ENCODE measurements around the gene CEBPA.

Gene CEBPA

DNA sequence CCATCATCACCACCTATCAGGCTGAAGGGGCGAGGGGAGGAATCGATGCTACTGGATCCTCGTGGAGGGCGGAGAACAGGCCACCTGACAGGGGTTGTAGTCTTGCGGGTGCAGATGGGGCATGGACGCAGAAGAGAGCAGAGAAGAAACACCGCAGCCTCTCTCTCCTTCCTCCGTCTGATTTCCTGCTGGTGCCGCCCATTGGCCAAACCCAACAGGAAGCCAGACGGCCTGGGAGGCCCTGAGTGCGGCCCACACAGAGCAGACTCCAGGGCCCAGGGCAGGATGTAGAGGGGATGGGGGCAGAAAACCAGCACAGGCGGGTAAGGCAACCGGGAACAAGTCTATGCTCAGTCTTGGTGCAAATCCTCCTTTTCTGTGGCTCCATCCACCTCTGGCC is 15.4 kb downstream of the CEBPA start:
- peak in 2 of 3 donors; percentile 48 to 66 for DNase-seq

DNA sequence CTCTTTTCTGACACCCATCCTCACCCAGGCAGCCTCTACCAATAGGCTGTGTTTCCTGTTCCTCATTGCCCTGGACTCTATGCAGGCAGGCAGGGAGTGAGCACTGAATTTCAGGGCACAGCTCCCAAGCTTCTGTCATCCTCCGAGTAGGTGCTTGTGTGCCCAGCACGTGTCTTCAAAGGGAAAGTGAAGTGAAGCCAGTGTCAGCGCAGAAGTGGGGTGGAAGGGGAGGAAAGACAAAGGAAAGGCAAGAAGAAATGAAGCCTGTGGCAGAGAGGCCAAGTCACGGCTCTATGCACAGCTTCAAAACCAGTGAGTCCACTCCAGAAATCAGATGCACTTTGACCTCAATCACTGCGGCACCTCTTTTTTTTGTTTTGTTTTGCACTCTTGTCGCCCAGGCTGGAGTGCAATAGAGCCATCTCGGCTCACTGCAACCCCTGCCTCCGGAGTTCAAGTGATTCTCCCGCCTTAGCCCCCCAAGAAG is 16.9 kb downstream of the CEBPA start:
- peak in 2 of 3 donors; percentile 47 to 56 for DNase-seq

DNA sequence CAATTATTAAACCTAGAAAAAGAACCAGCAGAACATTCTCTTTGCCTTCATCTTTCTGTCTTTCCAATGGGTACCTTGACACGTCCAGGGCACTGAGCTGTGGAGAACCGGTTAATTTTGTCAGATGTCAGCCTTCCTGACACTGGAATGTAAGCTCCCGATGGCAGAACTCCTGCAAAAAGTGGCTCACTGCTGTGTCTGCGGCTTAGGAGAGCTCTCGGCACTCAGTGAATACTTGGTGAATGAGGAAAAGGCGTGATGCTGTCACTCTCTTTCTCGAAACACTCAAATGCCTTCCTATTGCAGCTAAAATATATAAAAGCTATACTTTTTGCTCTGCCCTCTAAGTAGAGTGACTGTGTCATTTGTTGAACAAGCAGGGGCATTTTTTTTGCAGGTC is 17.6 kb downstream of the CEBPA start:
- no peak for DNase-seq

DNA sequence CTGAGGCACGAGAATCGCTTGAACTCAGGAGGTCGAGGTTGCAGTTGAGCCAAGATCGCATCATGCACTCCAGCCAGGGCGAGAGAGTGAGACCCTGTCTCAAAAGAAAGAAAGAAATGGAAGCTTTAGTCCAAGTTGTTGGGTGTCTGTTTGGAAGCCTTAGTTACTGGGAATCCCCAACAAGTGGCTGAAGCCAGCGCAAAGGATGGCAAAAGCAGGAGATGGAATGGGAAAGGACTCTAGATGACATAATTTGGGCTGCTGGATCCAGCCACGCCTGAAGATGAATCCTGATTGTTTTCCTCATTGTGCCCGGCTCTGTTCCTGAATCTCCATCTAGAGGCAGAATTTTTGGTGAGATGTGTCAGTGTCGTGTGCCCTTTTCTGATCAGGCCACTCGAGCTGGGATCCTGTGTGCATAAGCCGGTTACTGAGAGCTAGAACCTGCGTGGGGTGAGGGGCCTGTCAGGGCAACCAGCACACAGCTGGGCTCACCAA is 18.1 kb downstream of the CEBPA start:
- DNase-seq: no peak

DNA sequence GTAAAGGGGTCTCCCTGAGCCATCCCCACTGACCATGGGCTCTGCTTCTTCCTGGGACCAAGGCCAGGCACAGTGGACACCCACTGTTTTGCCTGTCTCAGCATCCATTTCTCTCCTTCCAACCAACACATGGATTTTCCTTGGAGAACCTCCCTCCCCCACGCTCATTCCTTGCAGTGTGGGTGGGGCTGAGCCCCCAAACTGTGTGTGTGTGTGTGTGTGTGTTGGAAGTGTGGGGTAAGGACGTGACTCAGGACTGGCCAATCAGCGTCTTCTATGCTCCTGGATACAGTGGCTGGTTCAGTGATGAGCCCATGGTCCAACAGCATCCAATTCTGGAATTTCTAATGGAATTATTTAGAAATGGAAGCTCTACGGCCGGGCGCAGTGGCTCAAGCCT is 18.7 kb downstream of the CEBPA start:
- DNase-seq: no peak

DNA sequence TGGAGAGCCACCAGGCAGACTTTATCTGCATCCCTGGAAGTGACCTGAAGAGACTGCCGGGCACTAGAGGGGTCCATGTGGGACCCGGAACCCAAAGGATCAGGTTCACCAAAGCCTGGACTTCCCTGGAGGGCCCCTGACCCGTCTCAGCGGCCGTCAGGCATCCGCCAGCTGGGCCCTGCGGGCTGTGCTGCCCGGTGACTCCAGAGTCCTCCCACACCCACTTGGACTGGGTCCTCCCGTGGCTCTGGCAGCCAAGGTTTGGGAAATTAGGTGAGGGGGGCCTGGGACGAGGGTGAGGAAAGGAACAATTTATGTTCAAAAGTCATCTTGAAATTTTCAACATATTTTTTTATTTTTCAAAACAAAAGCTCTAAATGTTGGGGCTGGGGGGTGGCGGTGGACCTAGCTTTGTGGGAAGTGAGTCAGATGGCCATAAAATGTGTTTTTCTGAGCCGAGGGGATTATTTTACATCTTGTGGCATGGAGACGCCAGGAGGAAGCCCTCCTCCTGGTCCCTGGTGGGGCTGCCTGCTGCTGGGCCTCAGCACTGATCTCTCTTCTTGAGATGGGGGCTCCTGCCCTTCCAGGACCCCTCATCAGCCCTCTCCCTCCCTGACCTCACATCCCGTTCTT is 20.2 kb downstream of the CEBPA start:
- no peak for DNase-seq

DNA sequence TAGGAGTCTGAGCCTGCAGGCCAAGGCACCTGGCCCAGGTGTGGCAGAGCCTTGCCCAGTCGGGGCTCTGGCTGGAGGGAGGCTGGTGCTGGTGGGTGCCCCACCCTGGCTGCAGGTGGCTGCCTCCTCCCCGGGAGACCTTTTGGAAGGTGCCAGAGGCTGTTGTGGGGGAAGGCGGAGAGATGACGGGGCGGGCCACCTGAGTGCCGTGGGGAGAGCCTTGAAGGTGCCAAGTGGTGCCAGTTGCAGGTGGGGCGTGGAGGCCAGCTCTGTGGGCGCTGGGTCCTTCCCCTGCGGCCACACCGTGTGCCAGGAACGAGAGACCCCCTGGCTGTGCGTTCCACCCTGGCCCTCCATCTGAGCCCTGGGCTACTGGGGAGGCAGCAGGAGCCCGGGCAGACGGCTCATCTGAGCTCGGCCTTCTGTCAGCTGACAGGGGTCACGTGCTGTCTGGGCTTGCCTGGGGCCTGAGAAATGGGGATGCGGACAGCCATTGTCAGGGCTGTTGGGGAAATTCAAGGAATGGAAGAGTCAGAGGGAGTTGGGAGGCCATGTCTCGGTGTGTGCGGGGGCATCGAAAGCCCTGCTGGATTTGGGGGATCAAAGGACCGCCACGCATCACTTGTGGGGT is 20.9 kb downstream of the CEBPA start:
- DNase-seq: no peak

DNA sequence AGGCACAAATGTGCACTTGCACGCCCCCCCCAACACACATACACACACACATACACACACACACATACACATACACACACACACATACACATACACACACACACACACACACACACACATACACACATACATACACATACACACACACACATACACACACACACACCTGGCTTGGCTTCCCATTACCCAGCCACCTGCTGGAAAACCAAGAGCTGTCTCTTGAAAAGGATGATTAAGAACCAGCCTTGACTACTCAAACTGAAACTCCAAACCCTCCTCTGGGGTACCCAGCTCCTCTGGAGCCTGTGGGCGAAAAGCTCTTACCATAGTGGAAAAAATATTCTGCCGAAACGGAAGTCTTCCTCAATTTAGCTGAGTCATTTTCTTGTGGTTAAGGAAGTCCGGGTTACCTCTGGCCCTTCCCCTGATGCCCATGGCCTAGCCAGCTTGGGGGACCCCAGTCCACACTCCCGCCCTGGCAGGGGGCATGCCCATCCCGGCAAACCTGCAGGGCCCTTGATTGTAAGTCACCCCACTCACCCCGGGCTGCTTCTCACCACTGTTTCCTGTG is 21.9 kb downstream of the CEBPA start:
- DNase-seq: peak; percentile 75 to 87 (median 78)

DNA sequence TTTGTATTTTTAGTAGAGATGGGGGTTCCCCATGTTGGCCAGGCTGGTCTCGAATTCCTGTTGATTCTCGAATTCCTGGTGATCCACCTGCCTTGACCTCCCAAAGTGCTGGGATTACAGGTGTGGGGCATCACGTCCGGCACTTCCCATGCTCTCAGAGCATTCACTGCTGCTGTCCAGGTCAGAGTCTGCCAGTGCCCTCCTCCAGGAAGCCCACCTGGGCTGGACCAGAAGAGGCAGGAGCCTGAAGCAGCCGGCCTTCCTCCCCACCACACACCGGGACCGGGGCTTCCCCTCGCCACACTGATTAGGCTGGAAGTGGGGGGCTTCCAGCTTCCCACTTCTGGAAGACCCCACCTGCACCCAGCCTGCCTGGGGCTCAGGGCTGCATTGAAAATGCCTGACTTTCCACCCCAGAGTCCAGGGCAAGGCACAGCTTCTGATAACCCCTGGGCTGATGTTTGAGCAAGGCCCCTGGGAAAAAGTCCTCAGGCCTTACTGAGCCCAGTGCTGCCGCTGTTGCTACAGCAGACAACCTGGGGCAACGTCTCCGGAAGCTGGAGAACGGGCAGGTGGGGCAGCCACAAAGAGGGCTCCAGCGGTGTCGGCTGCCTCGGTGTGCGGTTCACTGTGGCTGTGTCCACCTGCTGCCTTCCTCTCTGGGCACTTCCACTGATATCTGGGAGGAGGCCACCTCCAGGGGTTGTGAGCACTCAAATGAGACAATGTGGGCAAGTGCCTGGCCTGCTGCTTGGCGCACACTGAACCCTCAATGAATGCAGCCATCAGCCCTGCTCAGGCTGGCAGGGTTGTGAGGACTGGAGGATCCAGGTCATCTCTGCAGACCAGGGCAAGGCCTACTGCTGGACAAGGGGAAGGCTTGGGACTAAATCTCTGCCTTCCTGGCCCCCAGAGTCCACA is 22.6 kb downstream of the CEBPA start:
- no peak for DNase-seq

DNA sequence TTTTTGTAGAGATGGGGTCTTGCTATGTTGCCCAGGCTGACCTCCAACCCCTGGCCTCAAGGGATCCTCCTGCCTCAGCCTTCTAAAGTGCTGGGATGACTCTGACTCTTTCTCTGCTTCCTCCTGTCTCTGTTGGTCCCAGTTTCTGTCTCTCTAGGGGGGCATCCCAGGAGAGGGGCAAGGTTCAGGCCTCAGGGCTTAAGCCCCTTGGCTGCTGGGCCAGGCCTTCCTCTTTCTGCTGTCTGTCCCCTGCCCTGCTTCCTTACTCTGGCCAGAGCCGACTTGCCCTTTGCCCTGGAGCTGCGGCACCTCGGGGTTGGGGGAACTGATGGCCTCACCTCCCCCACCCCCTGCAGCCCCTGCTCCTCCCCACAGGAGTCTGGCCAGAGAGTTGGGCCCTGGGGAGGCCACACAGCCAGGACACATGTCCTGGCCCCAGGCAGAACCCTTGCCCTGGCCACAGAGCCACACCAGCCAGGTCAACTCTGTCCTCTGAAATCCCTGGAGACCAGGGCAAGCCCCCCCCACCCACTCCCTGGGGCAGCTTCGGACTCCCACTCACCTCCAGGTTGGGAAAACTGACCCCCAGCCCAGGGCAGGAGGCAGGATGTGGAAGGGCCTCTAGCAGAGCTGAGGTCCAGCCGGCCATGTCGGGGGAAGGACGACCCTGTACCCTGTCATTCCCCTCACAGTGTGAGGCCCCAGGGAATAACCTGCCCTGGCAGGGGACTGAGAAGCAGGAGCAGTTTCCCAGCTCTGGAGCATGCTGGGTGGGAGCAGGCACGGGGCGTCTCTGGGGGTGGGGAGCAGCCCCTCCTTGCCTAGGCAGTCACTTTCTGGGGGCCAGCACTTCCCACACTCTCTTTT is 23.7 kb downstream of the CEBPA start:
- no peak for DNase-seq

DNA sequence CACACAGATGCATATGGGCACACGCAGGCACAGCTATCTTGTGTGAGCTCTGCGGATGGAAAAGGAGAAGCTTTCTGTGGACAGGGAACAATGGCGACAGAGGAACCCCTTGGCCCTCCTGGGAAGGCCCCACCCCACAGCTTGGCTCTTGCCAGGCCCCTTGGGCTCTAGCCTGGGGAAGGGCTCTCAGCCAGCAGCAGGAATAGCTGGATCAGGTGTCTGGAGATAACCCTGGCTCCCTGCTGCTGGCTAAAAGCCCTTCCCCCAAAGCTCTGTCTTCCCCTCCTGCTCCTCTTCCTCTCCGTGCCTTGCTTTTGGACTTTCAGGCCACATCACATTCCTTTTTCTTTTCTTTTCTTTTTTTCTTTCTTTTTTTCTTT is 24.3 kb downstream of the CEBPA start:
- no peak for DNase-seq

DNA sequence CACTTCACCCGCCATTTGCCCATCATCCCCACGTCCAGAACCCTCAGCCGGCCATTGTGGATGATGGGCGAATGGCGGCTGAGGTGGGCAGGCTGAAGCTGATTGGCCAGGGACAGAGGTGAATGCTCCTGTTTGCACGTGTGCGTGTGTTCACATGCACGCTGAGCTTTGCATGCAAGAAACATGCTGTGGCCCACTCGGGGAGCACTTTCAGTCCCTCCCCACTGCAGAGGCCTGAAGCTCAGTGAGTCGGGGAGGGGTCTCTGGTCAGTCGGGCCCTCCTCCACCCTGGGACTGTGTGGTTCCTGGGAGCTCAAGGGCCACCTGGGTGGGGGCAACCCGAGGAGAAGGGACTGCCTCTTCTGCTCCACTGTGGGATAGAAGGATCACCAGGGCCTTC is 24.9 kb downstream of the CEBPA start:
- no peak for DNase-seq

DNA sequence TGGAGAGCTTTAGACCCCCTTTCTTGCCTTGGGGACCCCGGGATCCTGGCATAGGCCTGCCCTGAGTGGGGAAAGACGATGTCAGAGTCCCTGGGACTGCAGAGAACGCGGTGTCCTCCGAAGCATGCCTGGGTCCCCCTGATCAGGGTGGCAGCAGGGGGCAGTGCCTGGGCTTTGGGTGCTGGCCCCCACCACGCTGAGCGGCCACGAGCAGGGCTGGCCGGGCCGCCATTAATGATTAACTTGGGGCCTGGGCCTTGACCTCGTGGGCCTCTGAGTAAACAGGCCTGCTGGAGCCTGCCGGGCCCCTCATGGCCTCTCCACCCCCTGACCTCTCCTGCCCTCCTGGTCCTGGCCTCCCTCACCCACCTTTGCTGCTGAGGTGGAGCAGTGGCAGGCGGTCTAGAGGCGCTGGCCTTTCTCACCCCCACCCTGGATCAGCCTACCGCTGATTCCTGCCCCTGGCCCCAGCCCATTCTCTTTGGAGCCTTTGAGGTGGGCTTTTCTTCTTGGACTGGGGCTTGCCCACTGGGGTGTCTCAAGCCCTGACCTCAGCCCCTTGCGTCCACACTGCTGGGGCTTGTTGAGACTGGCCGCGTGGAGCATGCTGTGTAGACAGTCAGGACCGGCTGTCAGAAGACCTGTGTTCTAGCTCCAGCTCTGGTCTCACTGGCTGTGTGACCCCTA is 26.3 kb downstream of the CEBPA start:
- DNase-seq: no peak

DNA sequence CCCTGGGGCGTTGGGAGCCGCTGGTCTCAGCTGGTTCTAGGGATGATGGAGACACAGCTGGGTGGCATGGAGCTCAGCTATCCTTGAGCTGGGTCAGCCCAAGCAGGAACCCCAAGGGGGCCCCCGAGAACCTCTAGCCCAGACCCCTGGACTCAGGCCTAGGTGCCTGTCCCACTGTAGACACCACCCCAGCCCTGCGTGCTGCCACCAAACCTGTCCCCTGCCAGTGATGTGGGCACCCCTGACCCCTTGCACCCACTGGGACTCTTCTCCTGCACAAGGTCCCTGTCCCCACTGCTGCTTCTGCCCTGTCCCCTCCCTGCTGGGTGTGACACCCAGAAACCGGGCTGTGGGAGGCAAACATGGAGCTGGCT is 26.8 kb downstream of the CEBPA start:
- no peak for DNase-seq

DNA sequence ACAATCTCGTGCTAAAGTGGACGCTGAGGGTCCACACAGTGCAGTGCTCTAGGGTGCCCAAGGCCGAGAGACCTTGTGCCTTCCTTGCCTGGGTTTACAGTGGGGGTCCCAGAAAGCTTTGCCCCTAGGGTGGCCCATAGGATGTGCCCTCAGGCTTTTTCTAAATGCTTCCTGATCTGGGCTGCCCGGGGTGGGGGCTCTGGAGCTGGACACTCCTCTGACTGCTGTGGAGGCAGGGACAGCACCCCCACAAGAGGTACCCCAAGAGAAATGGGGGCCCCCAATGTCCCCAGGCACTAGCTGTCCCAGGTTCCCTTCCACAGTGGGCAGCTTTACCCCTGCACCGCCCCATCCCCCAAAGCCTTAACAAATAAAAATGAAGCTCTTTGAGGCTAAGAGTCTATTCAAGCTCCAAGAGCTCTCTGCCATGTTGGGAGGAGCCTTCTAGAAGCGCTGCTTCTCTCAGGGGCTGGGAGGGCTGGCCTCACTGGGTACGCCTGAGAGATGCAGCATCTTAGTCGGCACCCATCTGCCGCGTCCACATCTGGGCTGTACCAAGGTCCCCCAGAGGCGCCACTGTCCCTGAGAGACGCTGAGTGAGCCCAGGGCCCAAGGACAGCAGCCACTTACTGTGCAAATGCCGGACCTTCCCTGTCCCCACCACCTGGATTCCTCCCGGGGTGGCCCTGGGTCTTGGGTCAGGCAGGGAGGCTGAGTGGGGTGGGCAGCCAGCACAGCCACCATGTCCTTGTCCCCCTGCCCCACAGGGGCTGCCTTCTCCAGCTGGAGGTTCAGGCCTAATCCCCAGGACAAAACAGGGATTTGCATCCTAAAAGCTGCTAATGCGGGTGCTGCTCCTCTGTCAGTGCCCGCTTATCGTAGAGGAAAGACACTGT is 27.4 kb downstream of the CEBPA start:
- no peak for DNase-seq

DNA sequence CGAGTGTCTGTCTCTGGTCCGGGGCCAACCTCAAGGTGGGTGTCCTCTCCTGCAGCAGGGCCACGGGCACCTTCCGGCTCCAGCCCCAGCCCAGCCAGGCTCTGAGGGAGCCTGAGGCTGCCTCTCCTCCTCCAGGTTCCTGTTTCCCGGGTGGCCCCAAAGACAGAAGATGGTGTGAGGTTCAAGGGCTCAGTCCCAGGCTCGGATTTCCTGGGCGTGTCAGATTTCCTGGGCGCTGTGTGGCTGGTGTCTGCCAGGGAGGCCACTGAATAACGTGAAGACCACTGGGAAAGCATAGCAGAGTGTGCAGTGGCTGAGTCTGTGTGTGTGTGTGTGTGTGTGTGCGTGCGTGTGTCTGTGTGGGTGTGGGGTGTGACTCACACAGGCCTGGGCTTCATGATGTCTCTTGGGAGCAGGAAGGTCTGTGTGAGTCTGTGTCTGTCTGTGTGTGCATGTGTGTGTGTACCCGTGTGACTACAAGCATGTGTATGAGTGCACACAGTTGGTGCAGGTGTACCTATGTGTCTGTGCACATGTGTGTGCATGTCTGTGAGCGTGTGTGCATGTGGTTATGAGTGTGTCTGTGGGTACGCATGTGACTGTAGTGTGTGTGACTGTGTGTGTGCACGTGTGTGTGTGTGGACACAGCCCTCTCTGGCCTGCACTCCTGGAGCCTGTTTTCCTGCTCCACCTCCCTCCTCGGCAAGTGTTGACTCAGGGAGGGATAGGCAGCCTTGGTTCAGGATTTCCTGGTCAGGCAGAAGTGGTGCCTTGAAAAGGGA is 28.3 kb downstream of the CEBPA start:
- peak; percentile 84 to 88 (median 88) for DNase-seq

DNA sequence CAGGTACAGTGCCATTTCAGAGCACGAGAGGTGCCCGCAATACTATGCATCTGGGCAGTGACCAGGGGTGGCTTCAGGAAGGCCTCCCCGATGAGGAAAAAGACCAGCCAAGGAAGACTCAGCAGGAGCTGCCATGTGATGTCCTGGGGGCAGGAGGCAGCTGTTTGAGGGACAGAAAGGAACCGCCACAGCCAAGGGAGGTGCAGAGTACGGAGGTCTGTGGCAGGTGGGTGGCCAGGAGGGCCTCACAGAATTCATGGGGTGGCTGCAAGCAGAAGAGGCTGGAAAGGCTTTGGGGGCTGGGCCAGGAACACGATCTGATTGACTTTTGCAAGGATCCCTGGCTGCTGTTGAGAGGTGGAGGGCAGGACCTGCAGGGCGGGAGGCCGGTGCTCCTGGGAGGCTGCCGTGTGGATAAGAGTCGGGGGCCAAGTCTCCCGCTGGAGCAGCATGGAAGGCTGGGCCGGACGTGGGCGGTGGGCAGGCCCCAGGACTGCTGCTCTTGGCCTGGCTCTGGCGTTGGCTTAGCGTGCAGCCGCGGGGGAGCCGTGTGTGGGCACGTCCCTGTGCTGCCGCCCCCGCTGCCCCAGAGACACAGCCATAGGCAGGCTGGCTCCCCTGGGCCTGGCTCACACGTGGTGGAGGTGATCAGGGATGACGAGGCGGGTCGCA is 29.1 kb downstream of the CEBPA start:
- DNase-seq: no peak

DNA sequence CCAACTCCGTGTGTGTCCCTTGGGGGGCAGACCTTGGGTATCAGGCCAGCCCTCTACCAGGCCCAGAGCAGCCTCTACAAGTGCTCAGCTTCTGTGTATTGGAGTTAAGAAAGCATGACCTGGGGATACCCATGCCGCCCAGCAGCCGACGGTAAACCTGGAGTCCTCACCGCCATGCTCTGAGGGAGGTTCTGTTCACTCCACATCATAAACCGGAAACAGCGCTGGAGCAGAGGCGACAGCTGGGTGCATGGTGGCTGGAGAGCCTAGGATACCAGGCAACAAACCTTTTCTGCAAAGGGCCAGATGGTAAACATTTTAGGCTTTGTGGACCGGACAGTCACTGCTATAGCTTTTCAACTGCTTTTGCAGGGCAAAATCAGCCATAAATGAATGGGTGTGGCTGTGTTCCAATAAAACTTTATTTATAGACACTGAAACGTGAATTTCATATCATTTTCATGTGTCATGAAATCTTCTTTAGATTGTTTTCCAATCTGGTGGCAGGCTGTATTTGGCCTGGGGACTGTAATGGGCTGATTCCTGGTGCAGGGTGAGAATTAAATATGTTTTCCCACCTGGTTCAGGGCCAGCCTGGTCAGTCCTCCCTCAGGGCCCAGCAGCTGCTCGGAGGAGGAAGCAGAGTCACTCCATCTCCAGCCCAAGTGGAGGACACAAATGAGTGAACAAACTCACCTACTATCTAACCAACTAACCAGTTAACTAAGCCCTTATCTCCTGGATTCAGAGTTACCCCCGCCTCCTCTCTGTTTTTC is 30.9 kb downstream of the CEBPA start:
- no peak for DNase-seq
